HepG2 (cell line): Measurements from ENCODE around the gene SYNE1. TPM values are rescaled to one million over a fixed set of nuclear protein-coding genes. Genes with fewer than 3 reads are reported as not detected.

Source experiments
- ATAC-seq: fragments of 200-7000 bp; cut with Tn5 transposase; 3 replicates; pipeline ENCODE4 v1.9.1; 2020; ENCODE audit warnings: mild to moderate bottlenecking, moderate library complexity
- BruUV-seq: library from RNA; stranded (reverse); fragments of 400-500 nt; replicated peaks from 2 replicates; lab custom pipeline; 2021; lab: Mats Ljungman, UMichigan
- CTCF ChIA-PET: fragments of 300-600 bp; formaldehyde crosslinking; extraction: SDS; loops from one replicate; lab custom pipeline; 2021; ENCODE audit warnings: low total read pairs, inconsistent platforms, low intra/inter-chr PET ratio; lab: Yijun Ruan, JAX
- POLR2A ChIA-PET: fragments of 350-600 bp; sonication (Branson Sonifier 250); formaldehyde crosslinking; loops from one replicate; lab custom pipeline; 2020; ENCODE audit warnings: antibody characterized with exemption, inconsistent platforms; lab: Yijun Ruan, JAX
- DNase-seq: peaks from one replicate; pipeline ENCODE4 v3.0.0-alpha.2; 2015; ENCODE audit warnings: low spot score
- FAIRE-seq: peaks from 3 replicates; lab custom pipeline; 2011; peaks lifted over from hg19 to GRCh38; lab: Jason Lieb, UNC
- H2AFZ ChIP-seq: one replicate; pipeline ENCODE4 v1.6.1; 2011; ENCODE audit warnings: low read length, inconsistent platforms
- H3K27ac ChIP-seq: fragments of 300-600 bp; 3 replicates; pipeline ENCODE4 v1.8.0; 2011; ENCODE audit warnings: mixed run types, mild to moderate bottlenecking, mixed read lengths, low read length, inconsistent platforms; ENCODE audit not compliant: insufficient read depth; ENCODE audit errors: extremely low read length
- H3K27me3 ChIP-seq, 2 experiments: fragments of 200-600 bp in 1 of 2; 2 replicates in 1 of 2; 3 replicates in 1 of 2; pipeline versions ENCODE4 v1.6.0 to v1.8.0; 2011; ENCODE audit warnings: low read length in 2 of 2, mild to moderate bottlenecking in 2 of 2, moderate library complexity in 2 of 2, inconsistent platforms in 1 of 2; ENCODE audit not compliant: insufficient read depth in 2 of 2, control insufficient read depth in 1 of 2
- H3K36me3 ChIP-seq, 2 experiments: fragments of 200-600 bp in 1 of 2; replicated peaks in 1 of 2; 2 replicates in 1 of 2; 3 replicates in 1 of 2; pipeline versions ENCODE4 v1.5.1 to v1.8.0; 2011; ENCODE audit warnings: low read length in 2 of 2, inconsistent platforms in 1 of 2; ENCODE audit not compliant: insufficient read depth in 2 of 2, control insufficient read depth in 1 of 2
- H3K4me1 ChIP-seq: 2 replicates; pipeline ENCODE4 v1.5.1; 2012; ENCODE audit warnings: low read length, inconsistent platforms; ENCODE audit not compliant: insufficient read depth
- H3K4me2 ChIP-seq: 2 replicates; pipeline ENCODE4 v1.6.0; 2011; ENCODE audit warnings: low read depth, low read length, inconsistent platforms
- H3K4me3 ChIP-seq, 3 experiments: fragments of 200-600 bp in 1 of 3; sonication (generic), shearing (Covaris generic) in 1 of 3; replicated peaks in 1 of 3; 2 replicates each; pipeline ENCODE4 v1.5.1; 2011 to 2016; ENCODE audit warnings: low read length in 3 of 3, inconsistent platforms in 2 of 3, low read depth in 2 of 3, mild to moderate bottlenecking in 2 of 3, control low read depth in 1 of 3, mixed read lengths in 1 of 3; ENCODE audit not compliant: insufficient read depth in 1 of 3
- H3K79me2 ChIP-seq: one replicate; pipeline ENCODE4 v1.6.1; 2011; ENCODE audit warnings: low read length, inconsistent platforms; ENCODE audit not compliant: insufficient read depth
- H3K9ac ChIP-seq: 2 replicates; pipeline ENCODE4 v1.6.0; 2011; ENCODE audit warnings: mild to moderate bottlenecking, low read depth, low read length, inconsistent platforms; ENCODE audit not compliant: insufficient read depth
- H3K9me3 ChIP-seq: 2 replicates; pipeline ENCODE4 v1.5.1; 2012; ENCODE audit warnings: mild to moderate bottlenecking, low read length
- H4K20me1 ChIP-seq: 2 replicates; pipeline ENCODE4 v1.6.0; 2011; ENCODE audit warnings: inconsistent platforms, mild to moderate bottlenecking, low read length, moderate library complexity; ENCODE audit not compliant: insufficient read depth
- ARID2 ChIP-seq: sonication (generic); formaldehyde crosslinking; IDR thresholded peaks from 2 replicates; pipeline ENCODE4 v1.8.1; 2022; ENCODE audit warnings: mild to moderate bottlenecking, missing genetic modification reagents, borderline replicate concordance
- CREM ChIP-seq, 2 experiments: sonication (generic) in 1 of 2; formaldehyde crosslinking in 1 of 2; IDR thresholded peaks; 2 replicates each; pipeline versions ENCODE4 v1.4.0 to v1.6.1; 2016 to 2020; ENCODE audit warnings: antibody characterized with exemption in 1 of 2, mild to moderate bottlenecking in 1 of 2, missing genetic modification reagents in 1 of 2
- EED ChIP-seq: sonication (generic); formaldehyde crosslinking; IDR thresholded peaks from 2 replicates; pipeline ENCODE4 v1.5.0; 2020; ENCODE audit warnings: mild to moderate bottlenecking, missing genetic modification reagents
- MAFF ChIP-seq: IDR thresholded peaks from 2 replicates; pipeline ENCODE4 v1.6.1; 2011; ENCODE audit warnings: low read depth, low read length, improper control_type of control experiment
- MED1 ChIP-seq: sonication (generic); formaldehyde crosslinking; IDR thresholded peaks from 2 replicates; pipeline ENCODE4 v1.4.0; 2020; ENCODE audit warnings: missing genetic modification reagents
- MLX ChIP-seq: IDR thresholded peaks from 2 replicates; pipeline ENCODE4 v1.6.1; 2016
- NFE2L1 ChIP-seq: sonication (generic); formaldehyde crosslinking; IDR thresholded peaks from 2 replicates; pipeline ENCODE4 v1.4.0; 2020; ENCODE audit warnings: missing genetic modification reagents, mild to moderate bottlenecking, borderline replicate concordance
- SOX5 ChIP-seq: IDR thresholded peaks from 2 replicates; pipeline ENCODE4 v1.6.1; 2016; ENCODE audit warnings: borderline replicate concordance
- UBTF ChIP-seq: sonication (generic); formaldehyde crosslinking; IDR thresholded peaks from 2 replicates; pipeline ENCODE4 v1.4.0; 2020; ENCODE audit warnings: mild to moderate bottlenecking, missing genetic modification reagents
- ZBTB1 ChIP-seq: sonication (generic); formaldehyde crosslinking; IDR thresholded peaks from 2 replicates; pipeline ENCODE4 v1.4.0; 2020; ENCODE audit warnings: missing genetic modification reagents, borderline replicate concordance
- ZNF33B ChIP-seq: sonication (generic); formaldehyde crosslinking; IDR thresholded peaks from 2 replicates; pipeline ENCODE4 v1.5.1; 2020; ENCODE audit warnings: mild to moderate bottlenecking, missing genetic modification reagents
- ZNF678 ChIP-seq: sonication (generic); formaldehyde crosslinking; IDR thresholded peaks from 2 replicates; pipeline ENCODE4 v1.4.0; 2020; ENCODE audit warnings: mild to moderate bottlenecking, missing genetic modification reagents
- ZNF792 ChIP-seq: IDR thresholded peaks from 2 replicates; pipeline ENCODE4 v1.6.1; 2016
- WGBS: methylation state at CpG from one replicate; pipeline ENCODE4 v1.1.6; 2017; ENCODE audit warnings: low lambda C conversion rate; 5-methylcytosine and 5-hydroxymethylcytosine counted together
- in situ Hi-C: cut with HindIII; loops from 2 replicates; pipeline ENCODE4 v1.10.0; 2017; ENCODE audit warnings: low pct_unique_long_range_greater_than_20kb; ENCODE audit not compliant: extremely low pct_ligation_motif_present
- intact Hi-C: fragments of 100-400 bp; cut with micrococcal nuclease; formaldehyde crosslinking; loops from one replicate; pipeline ENCODE4 v1.10.0; 2022; ENCODE audit not compliant: unreplicated experiment
- polyA plus RNA-seq, 8 experiments: library from polyadenylated mRNA; depleted of rRNA in 3 of 8; stranded (reverse) in 7 of 8; unstranded in 1 of 8; fragments of >200 nt; fragmentation: Illumina TruSeq in 4 of 8; extraction: Trizol in 4 of 8; gene quantifications; 2 replicates each; pipeline versions ENCODE4 v1.2.1 to v1.2.3, GENCODE V29; 2011 to 2016; ENCODE audit warnings: low read depth in 4 of 8, missing spikeins in 1 of 8, mixed read lengths in 1 of 8; ENCODE audit not compliant: insufficient read depth in 1 of 8
- total RNA-seq, 5 experiments: library from RNA; depleted of rRNA; stranded (reverse); fragments of >200 nt; fragmentation: Illumina TruSeq; extraction: Trizol; gene quantifications; 2 replicates each; pipeline ENCODE4 v1.2.3, GENCODE V29; 2016; ENCODE audit warnings: low read depth in 1 of 5
- TF ChIP-seq, protein P1 (sequence below): sonication (generic); formaldehyde crosslinking; IDR thresholded peaks from 2 replicates; pipeline ENCODE4 v1.8.0; 2023; ENCODE audit warnings: mild to moderate bottlenecking, missing genetic modification reagents

SYNE1 gene
- total and polyA plus RNA-seq, 2 of the 13 experiments (the other 11 are each of a cell fraction or from before 2014, with no cell fraction given): 5.5 to 15.9 TPM

DNA sequence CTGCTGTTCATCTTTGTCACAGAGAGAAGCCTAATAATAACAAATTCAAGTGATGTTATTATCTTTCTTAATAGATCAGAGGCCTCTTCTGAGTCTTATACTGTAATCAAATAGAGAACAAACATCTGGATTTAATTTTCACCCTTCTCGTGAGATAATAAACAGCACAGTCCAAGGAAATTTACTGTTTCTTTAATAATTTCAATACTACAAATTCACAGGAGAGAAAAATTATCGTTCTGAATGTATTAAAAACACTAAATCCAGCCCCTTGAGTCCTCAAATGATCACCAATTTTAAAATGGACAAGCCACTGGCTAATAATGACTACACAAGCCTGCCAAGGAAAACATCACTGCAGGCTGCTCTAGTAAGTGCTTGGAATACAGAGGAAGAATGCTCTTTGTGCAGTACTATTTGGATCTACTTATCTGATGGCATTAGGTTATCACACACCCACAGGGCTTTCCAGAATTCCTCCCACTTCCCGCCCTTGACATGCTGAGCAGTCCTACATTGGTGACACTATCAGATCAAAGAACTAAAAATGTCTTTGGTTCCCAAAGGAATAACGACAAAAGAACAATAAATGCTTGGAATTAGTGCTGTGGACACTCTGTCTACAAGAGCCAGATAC, 38.1 kb downstream of the SYNE1 start:
- no peak overlapping the region for H3K4me3 ChIP-seq
- no peaks in the 10 kb centered on the region for H3K9me3 ChIP-seq
- ATAC-seq (no peak), DNase-seq (no peak)
- intact Hi-C loops (no loop called here), in situ Hi-C loops (no loop called here)
- no peaks in the 10 kb centered on the region for H3K36me3 ChIP-seq
- H3K79me2 ChIP-seq: no peaks in the 10 kb centered on the region
- H2AFZ ChIP-seq: no peak overlapping the region
- 10% methylated on average over 4 of the region's 4 CpGs for WGBS
- H3K4me2 ChIP-seq: no peak overlapping the region
- CTCF ChIA-PET: no interaction called here
- H3K27ac ChIP-seq: no peak overlapping the region
- H4K20me1 ChIP-seq: no peaks in the 10 kb centered on the region
- no peaks in the 10 kb centered on the region for H3K4me1 ChIP-seq
- no peak for TF ChIP-seq MED1
- TF ChIP-seq ZBTB1: no peak
- TF ChIP-seq UBTF (CRISPR knock-in tag): no peak
- TF ChIP-seq, all 625 proteins: peak for 0
- Histone ChIP-seq H3K27me3 (no peaks in the 10 kb centered on the region), H3K9ac (no peak overlapping the region)
- FAIRE-seq: no peak
- POLR2A ChIA-PET: no interaction called here
- BruUV-seq: no TSS peak

GRCh38 chr6:152598421-152598820, 38.7 kb downstream of the SYNE1 start:
- CTCF ChIA-PET: no interaction called here
- Histone ChIP-seq H3K79me2 (no peaks in the 10 kb centered on the region), H3K27me3 (no peaks in the 10 kb centered on the region), H3K4me1 (no peaks in the 10 kb centered on the region), H4K20me1 (no peaks in the 10 kb centered on the region), H3K9ac (no peak overlapping the region), H3K36me3 (no peaks in the 10 kb centered on the region), H2AFZ (no peak overlapping the region), H3K9me3 (no peaks in the 10 kb centered on the region), H3K4me2 (no peak overlapping the region), H3K4me3 (no peak overlapping the region), H3K27ac (no peak overlapping the region)
- POLR2A ChIA-PET: no interaction called here
- intact Hi-C loops: no loop called here
- DNase-seq (no peak), FAIRE-seq (no peak), ATAC-seq (no peak)
- BruUV-seq: no TSS peak
- in situ Hi-C loops: no loop called here
- TF ChIP-seq, protein P1, sequence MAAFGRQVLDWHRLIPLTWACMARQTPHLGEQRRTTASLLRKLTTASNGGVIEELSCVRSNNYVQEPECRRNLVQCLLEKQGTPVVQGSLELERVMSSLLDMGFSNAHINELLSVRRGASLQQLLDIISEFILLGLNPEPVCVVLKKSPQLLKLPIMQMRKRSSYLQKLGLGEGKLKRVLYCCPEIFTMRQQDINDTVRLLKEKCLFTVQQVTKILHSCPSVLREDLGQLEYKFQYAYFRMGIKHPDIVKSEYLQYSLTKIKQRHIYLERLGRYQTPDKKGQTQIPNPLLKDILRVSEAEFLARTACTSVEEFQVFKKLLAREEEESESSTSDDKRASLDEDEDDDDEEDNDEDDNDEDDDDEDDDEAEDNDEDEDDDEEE (CRISPR knock-in tag): no peak
- TF ChIP-seq SOX5 (CRISPR knock-in tag) (no peak), ZNF678 (CRISPR knock-in tag) (no peak), ARID2 (CRISPR knock-in tag) (no peak), CREM (IDR thresholded peaks at IDR 0.05) (no peak), CREM (CRISPR knock-in tag; IDR thresholded peaks at IDR 0.05) (no peak), NFE2L1 (no peak), ZNF33B (CRISPR knock-in tag) (no peak), ZNF792 (CRISPR knock-in tag) (no peak), EED (no peak), MLX (CRISPR knock-in tag) (no peak), MAFF (no peak)
